ENCODE measurements around the gene TBC1D17. TPM values are rescaled to one million over a fixed set of nuclear protein-coding genes. Genes with fewer than 3 reads are reported as not detected.
A peak's percentile ranks its signal among the peaks of the same experiment; 100 is the strongest.

TBC1D17 gene
- total RNA-seq, 1 experiment from 2014 or later = 35.1 TPM

- DNase-seq (ENCODE audit: low spot score) = peak; percentile 99
- Histone ChIP-seq H3K4me1 (ENCODE audit: insufficient read depth, low read length, poor library complexity, severe bottlenecking) (peaks cover 17% of the 10 kb centered on the region), H3K27me3 (replicated peaks; ENCODE audit: insufficient read depth, low read depth, low read length, poor library complexity) (no peaks in the 10 kb centered on the region), H3K36me3 (ENCODE audit: insufficient read depth, low read length, poor library complexity, severe bottlenecking) (peaks cover 20% of the 10 kb centered on the region), H3K9me3 (ENCODE audit: low read depth, low read length, poor library complexity, severe bottlenecking) (no peaks in the 10 kb centered on the region), H3K4me3 (ENCODE audit: low read depth, low read length, poor library complexity, severe bottlenecking) (peak overlapping the region; percentile 95), H3K27ac (ENCODE audit: low read depth, low read length, poor library complexity, severe bottlenecking) (peak overlapping the region; percentile 99)
- POLR2A ChIA-PET (ENCODE audit: low non-redundant PET) = interaction anchor here (0.5 to 1.0 kb wide), 5 partner anchors 11 to 883 kb away, joined by 3 to 8 read pairs (median 5); partner anchors contain the start of genes GYS1 and RUVBL2
- TF ChIP-seq CTCF (conservative IDR thresholded peaks at IDR 0.05; ENCODE audit: low read depth, low read length) (no peak), EZH2 (IDR thresholded peaks at IDR 0.05; ENCODE audit: borderline replicate concordance, low read depth, low read length, poor library complexity, severe bottlenecking) (no peak)
- no TSS peak for BruUV-seq (replicated peaks)
- intact Hi-C loops (cut with micrococcal nuclease; ENCODE audit: unreplicated experiment) = loop anchor here (10.0 kb wide), 1 partner anchor 382 kb away; the partner anchor contains the start of gene RPS11
- CTCF ChIA-PET = interaction anchor here (0.6 kb wide), 1 partner anchor 11 kb away, joined by 10 read pairs; no protein-coding TSS in a partner anchor
These were observed 981 bp upstream of the TBC1D17 start for GRCh38 chr19:49876422-49877019.

- Histone ChIP-seq H3K27ac (ENCODE audit: low read depth, low read length, poor library complexity, severe bottlenecking) (peak overlapping the region; percentile 99), H3K4me1 (ENCODE audit: insufficient read depth, low read length, poor library complexity, severe bottlenecking) (peaks cover 17% of the 10 kb centered on the region), H3K27me3 (replicated peaks; ENCODE audit: insufficient read depth, low read depth, low read length, poor library complexity) (no peaks in the 10 kb centered on the region), H3K9me3 (ENCODE audit: low read depth, low read length, poor library complexity, severe bottlenecking) (peaks cover 6% of the 10 kb centered on the region), H3K4me3 (ENCODE audit: low read depth, low read length, poor library complexity, severe bottlenecking) (peak overlapping the region; percentile 95), H3K36me3 (ENCODE audit: insufficient read depth, low read length, poor library complexity, severe bottlenecking) (peaks cover 35% of the 10 kb centered on the region)
- TF ChIP-seq EZH2 (IDR thresholded peaks at IDR 0.05; ENCODE audit: borderline replicate concordance, low read depth, low read length, poor library complexity, severe bottlenecking) (no peak), CTCF (conservative IDR thresholded peaks at IDR 0.05; ENCODE audit: low read depth, low read length) (no peak)
- POLR2A ChIA-PET (ENCODE audit: low non-redundant PET) = interaction anchor here (0.6 kb wide), 1 partner anchor 451 kb away, joined by 12 read pairs; no protein-coding TSS in a partner anchor
- DNase-seq (ENCODE audit: low spot score) = peak; percentile 99
- intact Hi-C loops (cut with micrococcal nuclease; ENCODE audit: unreplicated experiment) = loop anchor here (10.0 kb wide), 1 partner anchor 383 kb away; the partner anchor contains the start of gene RPS11
- CTCF ChIA-PET = no interaction called here
- BruUV-seq (replicated peaks) = no TSS peak
These were observed 609 bp downstream of the TBC1D17 start for GRCh38 chr19:49877879-49878743.

GRCh38 chr19:49878744-49879070, 1.2 kb downstream of the TBC1D17 start:
- Histone ChIP-seq H3K4me1 (ENCODE audit: insufficient read depth, low read length, poor library complexity, severe bottlenecking) (peaks cover 17% of the 10 kb centered on the region), H3K36me3 (ENCODE audit: insufficient read depth, low read length, poor library complexity, severe bottlenecking) (peaks cover 41% of the 10 kb centered on the region), H3K27me3 (replicated peaks; ENCODE audit: insufficient read depth, low read depth, low read length, poor library complexity) (no peaks in the 10 kb centered on the region), H3K9me3 (ENCODE audit: low read depth, low read length, poor library complexity, severe bottlenecking) (peaks cover 8% of the 10 kb centered on the region), H3K4me3 (ENCODE audit: low read depth, low read length, poor library complexity, severe bottlenecking) (peak overlapping the region; percentile 95), H3K27ac (ENCODE audit: low read depth, low read length, poor library complexity, severe bottlenecking) (peak overlapping the region; percentile 99)
- intact Hi-C loops (cut with micrococcal nuclease; ENCODE audit: unreplicated experiment) = loop anchor here (10.0 kb wide), 1 partner anchor 384 kb away; the partner anchor contains the start of gene RPS11
- POLR2A ChIA-PET (ENCODE audit: low non-redundant PET) = no interaction called here
- TF ChIP-seq CTCF (conservative IDR thresholded peaks at IDR 0.05; ENCODE audit: low read depth, low read length) = no peak
- no peak for TF ChIP-seq EZH2 (IDR thresholded peaks at IDR 0.05; ENCODE audit: borderline replicate concordance, low read depth, low read length, poor library complexity, severe bottlenecking)
- no TSS peak for BruUV-seq (replicated peaks)
- no peak for DNase-seq (ENCODE audit: low spot score)
- CTCF ChIA-PET = no interaction called here
